Measurements from ENCODE around the gene COBLL1.

DNA sequence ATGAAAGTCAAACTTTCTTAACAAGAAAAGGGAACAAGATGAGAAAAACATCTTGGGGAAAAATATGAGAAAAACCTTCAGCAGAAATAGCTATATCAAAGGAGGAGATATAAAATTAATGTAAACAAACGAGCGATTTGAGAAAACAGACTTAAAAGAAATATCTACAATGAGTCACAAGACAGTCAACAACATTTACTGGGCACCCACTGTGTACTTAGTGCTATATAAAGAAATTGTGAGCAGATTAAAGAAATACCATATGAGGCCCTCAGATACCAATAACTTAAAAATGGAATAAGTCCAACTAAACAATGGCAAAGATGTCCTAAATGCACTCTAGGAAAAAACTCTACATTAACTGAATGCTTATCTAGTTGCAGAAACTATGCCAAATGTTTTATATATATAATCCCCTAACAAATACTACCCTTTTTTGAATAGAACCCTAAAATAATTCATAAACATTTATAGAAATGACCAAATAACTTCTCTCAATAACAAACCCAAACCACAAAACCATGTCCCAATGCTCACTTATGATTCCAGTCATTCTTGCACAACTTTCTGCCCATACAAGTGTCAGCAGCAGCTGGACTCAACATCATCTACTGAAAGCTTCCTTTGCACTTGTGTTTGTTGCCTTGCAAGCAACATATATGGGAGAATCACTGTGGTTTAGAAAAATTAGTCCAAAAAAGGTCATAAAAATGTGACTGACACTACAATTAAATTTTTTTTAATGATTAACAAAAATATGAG is 83.5 kb downstream of the COBLL1 start:
- TF ChIP-seq, protein P1, sequence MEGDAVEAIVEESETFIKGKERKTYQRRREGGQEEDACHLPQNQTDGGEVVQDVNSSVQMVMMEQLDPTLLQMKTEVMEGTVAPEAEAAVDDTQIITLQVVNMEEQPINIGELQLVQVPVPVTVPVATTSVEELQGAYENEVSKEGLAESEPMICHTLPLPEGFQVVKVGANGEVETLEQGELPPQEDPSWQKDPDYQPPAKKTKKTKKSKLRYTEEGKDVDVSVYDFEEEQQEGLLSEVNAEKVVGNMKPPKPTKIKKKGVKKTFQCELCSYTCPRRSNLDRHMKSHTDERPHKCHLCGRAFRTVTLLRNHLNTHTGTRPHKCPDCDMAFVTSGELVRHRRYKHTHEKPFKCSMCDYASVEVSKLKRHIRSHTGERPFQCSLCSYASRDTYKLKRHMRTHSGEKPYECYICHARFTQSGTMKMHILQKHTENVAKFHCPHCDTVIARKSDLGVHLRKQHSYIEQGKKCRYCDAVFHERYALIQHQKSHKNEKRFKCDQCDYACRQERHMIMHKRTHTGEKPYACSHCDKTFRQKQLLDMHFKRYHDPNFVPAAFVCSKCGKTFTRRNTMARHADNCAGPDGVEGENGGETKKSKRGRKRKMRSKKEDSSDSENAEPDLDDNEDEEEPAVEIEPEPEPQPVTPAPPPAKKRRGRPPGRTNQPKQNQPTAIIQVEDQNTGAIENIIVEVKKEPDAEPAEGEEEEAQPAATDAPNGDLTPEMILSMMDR (IDR thresholded peaks at IDR 0.05; ENCODE audit: low read depth, low read length), result no peak
- no peak for TF ChIP-seq POLR2A (IDR thresholded peaks at IDR 0.05; ENCODE audit: extremely low read depth, insufficient read length)
